ENCODE measurements around the gene AUNIP.

Gene AUNIP

GRCh38 chr1:25816112-25816718, 43.0 kb downstream of the AUNIP start:
- H3K36me3 ChIP-seq (ENCODE audit: control insufficient read depth, insufficient read depth, low read length): peaks cover 5% of the 10 kb centered on the region; the same call in 1 of the 2 replicates
- no peak for DNase-seq (ENCODE audit: low read depth, low spot score)
- no CpG with 5 or more reads among the region's 15 CpGs for WGBS (ENCODE audit: insufficient coverage, insufficient read length)
- H3K4me1 ChIP-seq (ENCODE audit: control insufficient read depth, insufficient read depth, low read length): peaks cover 5% of the 10 kb centered on the region; the same call in 1 of the 2 replicates
- no peaks in the 10 kb centered on the region for H3K27me3 ChIP-seq (ENCODE audit: control insufficient read depth, insufficient read depth, low read length)
- no peaks in the 10 kb centered on the region for H3K9me3 ChIP-seq (ENCODE audit: control insufficient read depth, insufficient read depth, low read length)
- no peak overlapping the region for H3K4me3 ChIP-seq (ENCODE audit: low read length)
- no peak overlapping the region for H3K27ac ChIP-seq (ENCODE audit: low read length)

- H3K27ac ChIP-seq (ENCODE audit: low read length): no peak overlapping the region
- no CpG with 5 or more reads among the region's 24 CpGs for WGBS (ENCODE audit: insufficient coverage, insufficient read length)
- no peak overlapping the region for H3K4me3 ChIP-seq (ENCODE audit: low read length)
- DNase-seq (ENCODE audit: low read depth, low spot score): no peak
- H3K36me3 ChIP-seq (ENCODE audit: control insufficient read depth, insufficient read depth, low read length): peaks cover 5% of the 10 kb centered on the region; the same call in 1 of the 2 replicates
- no peaks in the 10 kb centered on the region for H3K27me3 ChIP-seq (ENCODE audit: control insufficient read depth, insufficient read depth, low read length)
- H3K9me3 ChIP-seq (ENCODE audit: control insufficient read depth, insufficient read depth, low read length): no peaks in the 10 kb centered on the region
- peaks cover 7% of the 10 kb centered on the region for H3K4me1 ChIP-seq (ENCODE audit: control insufficient read depth, insufficient read depth, low read length)
Observed at GRCh38 chr1:25815208-25816111, 43.8 kb downstream of the AUNIP start.

GRCh38 chr1:25814549-25815087, 44.6 kb downstream of the AUNIP start:
- H3K4me1 ChIP-seq (ENCODE audit: control insufficient read depth, insufficient read depth, low read length): peaks cover 7% of the 10 kb centered on the region
- no peak overlapping the region for H3K27ac ChIP-seq (ENCODE audit: low read length)
- no CpG with 5 or more reads among the region's 7 CpGs for WGBS (ENCODE audit: insufficient coverage, insufficient read length)
- H3K27me3 ChIP-seq (ENCODE audit: control insufficient read depth, insufficient read depth, low read length): no peaks in the 10 kb centered on the region
- H3K9me3 ChIP-seq (ENCODE audit: control insufficient read depth, insufficient read depth, low read length): no peaks in the 10 kb centered on the region
- peaks cover 5% of the 10 kb centered on the region; the same call in 1 of the 2 replicates for H3K36me3 ChIP-seq (ENCODE audit: control insufficient read depth, insufficient read depth, low read length)
- H3K4me3 ChIP-seq (ENCODE audit: low read length): no peak overlapping the region
- DNase-seq (ENCODE audit: low read depth, low spot score): no peak

- Histone ChIP-seq H3K27me3 (ENCODE audit: control insufficient read depth, insufficient read depth, low read length) (no peaks in the 10 kb centered on the region), H3K4me1 (ENCODE audit: control insufficient read depth, insufficient read depth, low read length) (peaks cover 7% of the 10 kb centered on the region), H3K27ac (ENCODE audit: low read length) (no peak overlapping the region), H3K9me3 (ENCODE audit: control insufficient read depth, insufficient read depth, low read length) (no peaks in the 10 kb centered on the region), H3K36me3 (ENCODE audit: control insufficient read depth, insufficient read depth, low read length) (peaks cover 7% of the 10 kb centered on the region), H3K4me3 (ENCODE audit: low read length) (no peak overlapping the region)
- WGBS (ENCODE audit: insufficient coverage, insufficient read length): no CpG with 5 or more reads among the region's 24 CpGs
- no peak for DNase-seq (ENCODE audit: low read depth, low spot score)
Observed at GRCh38 chr1:25813734-25814471, 45.4 kb downstream of the AUNIP start.

- no peak for DNase-seq (ENCODE audit: low read depth, low spot score)
- Histone ChIP-seq H3K4me1 (ENCODE audit: control insufficient read depth, insufficient read depth, low read length) (peaks cover 5% of the 10 kb centered on the region), H3K4me3 (ENCODE audit: low read length) (no peak overlapping the region), H3K27me3 (ENCODE audit: control insufficient read depth, insufficient read depth, low read length) (no peaks in the 10 kb centered on the region), H3K27ac (ENCODE audit: low read length) (no peak overlapping the region), H3K9me3 (ENCODE audit: control insufficient read depth, insufficient read depth, low read length) (no peaks in the 10 kb centered on the region), H3K36me3 (ENCODE audit: control insufficient read depth, insufficient read depth, low read length) (peaks cover 11% of the 10 kb centered on the region)
- WGBS (ENCODE audit: insufficient coverage, insufficient read length): no CpG with 5 or more reads among the region's 11 CpGs
Observed at GRCh38 chr1:25813071-25813733, 46.1 kb downstream of the AUNIP start.

- H3K4me1 ChIP-seq (ENCODE audit: control insufficient read depth, insufficient read depth, low read length): peaks cover 1% of the 10 kb centered on the region
- no CpG with 5 or more reads among the region's 13 CpGs for WGBS (ENCODE audit: insufficient coverage, insufficient read length)
Observed at GRCh38 chr1:25811384-25812082, 47.7 kb downstream of the AUNIP start.

GRCh38 chr1:25810341-25811299, 48.6 kb downstream of the AUNIP start:
- no CpG with 5 or more reads among the region's 21 CpGs for WGBS (ENCODE audit: insufficient coverage, insufficient read length)
- H3K4me1 ChIP-seq (ENCODE audit: control insufficient read depth, insufficient read depth, low read length): peaks cover 1% of the 10 kb centered on the region
- H3K27ac ChIP-seq (ENCODE audit: low read length): no peak overlapping the region
- peaks cover 15% of the 10 kb centered on the region for H3K36me3 ChIP-seq (ENCODE audit: control insufficient read depth, insufficient read depth, low read length)
- H3K27me3 ChIP-seq (ENCODE audit: control insufficient read depth, insufficient read depth, low read length): no peaks in the 10 kb centered on the region
- no peak overlapping the region for H3K4me3 ChIP-seq (ENCODE audit: low read length)
- no peak for DNase-seq (ENCODE audit: low read depth, low spot score)
- H3K9me3 ChIP-seq (ENCODE audit: control insufficient read depth, insufficient read depth, low read length): no peaks in the 10 kb centered on the region

More at GRCh38 chr1:25811384-25812082, 47.7 kb downstream of the AUNIP start:
- no peak overlapping the region for H3K4me3 ChIP-seq (ENCODE audit: low read length)
- no peaks in the 10 kb centered on the region for H3K9me3 ChIP-seq (ENCODE audit: control insufficient read depth, insufficient read depth, low read length)
- DNase-seq (ENCODE audit: low read depth, low spot score): no peak
- peaks cover 14% of the 10 kb centered on the region for H3K36me3 ChIP-seq (ENCODE audit: control insufficient read depth, insufficient read depth, low read length)
- H3K27ac ChIP-seq (ENCODE audit: low read length): no peak overlapping the region
- H3K27me3 ChIP-seq (ENCODE audit: control insufficient read depth, insufficient read depth, low read length): no peaks in the 10 kb centered on the region

GRCh38 chr1:25809929-25810328, 49.3 kb downstream of the AUNIP start:
- H3K27ac ChIP-seq (ENCODE audit: low read length): no peak overlapping the region
- H3K36me3 ChIP-seq (ENCODE audit: control insufficient read depth, insufficient read depth, low read length): peaks cover 12% of the 10 kb centered on the region
- H3K9me3 ChIP-seq (ENCODE audit: control insufficient read depth, insufficient read depth, low read length): no peaks in the 10 kb centered on the region
- peaks cover 1% of the 10 kb centered on the region for H3K4me1 ChIP-seq (ENCODE audit: control insufficient read depth, insufficient read depth, low read length)
- no CpG with 5 or more reads among the region's 7 CpGs for WGBS (ENCODE audit: insufficient coverage, insufficient read length)
- DNase-seq (ENCODE audit: low read depth, low spot score): no peak
- no peaks in the 10 kb centered on the region for H3K27me3 ChIP-seq (ENCODE audit: control insufficient read depth, insufficient read depth, low read length)
- no peak overlapping the region for H3K4me3 ChIP-seq (ENCODE audit: low read length)
